ENCODE measurements around the gene ZNF232.

DNA sequence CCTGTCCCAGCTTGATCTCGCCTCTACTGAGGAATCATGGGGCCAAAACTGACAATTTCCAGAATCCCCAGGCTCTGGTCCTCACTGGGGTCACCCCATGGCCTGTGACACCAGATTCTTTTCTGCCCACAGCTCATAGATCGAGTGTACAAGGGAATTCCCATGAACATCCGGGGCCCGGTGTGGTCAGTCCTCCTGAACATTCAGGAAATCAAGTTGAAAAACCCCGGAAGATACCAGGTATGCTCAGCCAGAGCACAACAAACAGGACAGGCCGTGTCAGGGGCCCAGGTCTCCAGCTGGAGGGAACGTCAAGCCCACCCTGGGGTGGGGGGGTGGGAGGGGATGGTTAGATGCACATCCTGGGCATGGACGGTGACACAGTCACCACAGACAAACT, 21.6 kb upstream of the ZNF232 start:
- TF ChIP-seq, protein P1, sequence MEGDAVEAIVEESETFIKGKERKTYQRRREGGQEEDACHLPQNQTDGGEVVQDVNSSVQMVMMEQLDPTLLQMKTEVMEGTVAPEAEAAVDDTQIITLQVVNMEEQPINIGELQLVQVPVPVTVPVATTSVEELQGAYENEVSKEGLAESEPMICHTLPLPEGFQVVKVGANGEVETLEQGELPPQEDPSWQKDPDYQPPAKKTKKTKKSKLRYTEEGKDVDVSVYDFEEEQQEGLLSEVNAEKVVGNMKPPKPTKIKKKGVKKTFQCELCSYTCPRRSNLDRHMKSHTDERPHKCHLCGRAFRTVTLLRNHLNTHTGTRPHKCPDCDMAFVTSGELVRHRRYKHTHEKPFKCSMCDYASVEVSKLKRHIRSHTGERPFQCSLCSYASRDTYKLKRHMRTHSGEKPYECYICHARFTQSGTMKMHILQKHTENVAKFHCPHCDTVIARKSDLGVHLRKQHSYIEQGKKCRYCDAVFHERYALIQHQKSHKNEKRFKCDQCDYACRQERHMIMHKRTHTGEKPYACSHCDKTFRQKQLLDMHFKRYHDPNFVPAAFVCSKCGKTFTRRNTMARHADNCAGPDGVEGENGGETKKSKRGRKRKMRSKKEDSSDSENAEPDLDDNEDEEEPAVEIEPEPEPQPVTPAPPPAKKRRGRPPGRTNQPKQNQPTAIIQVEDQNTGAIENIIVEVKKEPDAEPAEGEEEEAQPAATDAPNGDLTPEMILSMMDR (conservative IDR thresholded peaks at IDR 0.05 in 1 of 2, IDR thresholded peaks at IDR 0.05 in 1 of 2; ENCODE audit: low read depth in 1 of 2, low read length in 2 of 2) = no peak
- TF ChIP-seq EZH2 (IDR thresholded peaks at IDR 0.05; ENCODE audit: low read length, missing control alignments) = no peak
